Muscle layer of colon (tissue), 2 donors: ENCODE results near the gene TOMT.

ENCODE experiments used
- H3K27ac ChIP-seq: one replicate; pipeline ENCODE4 v1.7.0; 2013; ENCODE audit warnings: low read depth, mild to moderate bottlenecking, low read length, moderate library complexity
- H3K27me3 ChIP-seq, 2 donors: one replicate each; pipeline ENCODE4 v1.7.0; 2013; ENCODE audit warnings: low read length in 2 of 2, mild to moderate bottlenecking in 2 of 2; ENCODE audit not compliant: insufficient read depth in 2 of 2, control insufficient read depth in 1 of 2
- H3K36me3 ChIP-seq: one replicate; pipeline ENCODE4 v1.7.0; 2013; ENCODE audit warnings: mild to moderate bottlenecking, low read length; ENCODE audit not compliant: insufficient read depth
- H3K4me1 ChIP-seq: one replicate; pipeline ENCODE4 v1.7.0; 2013; ENCODE audit warnings: mild to moderate bottlenecking, low read length; ENCODE audit not compliant: insufficient read depth
- H3K4me3 ChIP-seq, 2 donors: one replicate each; pipeline ENCODE4 v1.7.0; 2013; ENCODE audit warnings: low read length in 2 of 2, low read depth in 1 of 2, mild to moderate bottlenecking in 1 of 2, moderate library complexity in 1 of 2
- H3K9ac ChIP-seq: one replicate; pipeline ENCODE4 v1.7.0; 2013; ENCODE audit warnings: low read length
- H3K9me3 ChIP-seq: one replicate; pipeline ENCODE4 v1.7.0; 2013; ENCODE audit warnings: mild to moderate bottlenecking, low read length
- donor health status: abdominal sarcoma.
- donor health status: Adenocarcinoma of cecum.

TOMT gene

GRCh38 chr11:72075756-72076155 lies 30.0 kb upstream of the TOMT start:
- peaks cover 22% of the 10 kb centered on the region for H3K4me1 ChIP-seq
- no peak overlapping the region for H3K4me3 ChIP-seq
- H3K9ac ChIP-seq, result no peak overlapping the region
- H3K27ac ChIP-seq, result no peak overlapping the region
- H3K9me3 ChIP-seq, result no peaks in the 10 kb centered on the region
- no peaks in the 10 kb centered on the region for H3K27me3 ChIP-seq
- H3K36me3 ChIP-seq, result no peaks in the 10 kb centered on the region

GRCh38 chr11:72078477-72078876 lies 27.2 kb upstream of the TOMT start:
- no peaks in the 10 kb centered on the region for H3K9me3 ChIP-seq
- H3K27me3 ChIP-seq, result no peaks in the 10 kb centered on the region
- no peak overlapping the region for H3K9ac ChIP-seq
- no peaks in the 10 kb centered on the region for H3K36me3 ChIP-seq
- H3K4me3 ChIP-seq, result no peak overlapping the region
- H3K4me1 ChIP-seq, result peaks cover 23% of the 10 kb centered on the region
- H3K27ac ChIP-seq, result peak overlapping the region; percentile 81

GRCh38 chr11:72079819-72080325 lies 25.9 kb upstream of the TOMT start:
- H3K4me3 ChIP-seq, result peak overlapping the region; percentile 74 to 80
- H3K9me3 ChIP-seq, result no peaks in the 10 kb centered on the region
- no peaks in the 10 kb centered on the region for H3K36me3 ChIP-seq
- H3K9ac ChIP-seq, result peak overlapping the region; percentile 50
- H3K27me3 ChIP-seq, result no peaks in the 10 kb centered on the region
- H3K27ac ChIP-seq, result peak overlapping the region; percentile 87
- H3K4me1 ChIP-seq, result peaks cover 23% of the 10 kb centered on the region

GRCh38 chr11:72080326-72081183 lies 25.2 kb upstream of the TOMT start, which contains the start of the genes LRRC51 and NUMA1:
TSS of gene LRRC51 (plus strand) at chr11:72080850. CDS start at chr11:72089084, 8,234 bp downstream.
TSS of gene NUMA1 (minus strand) at chr11:72080542. CDS start at chr11:72035943, 44,599 bp downstream.
- Histone ChIP-seq H3K27ac (peak within 1 kb of the TSS; percentile 87), H3K36me3 (no peaks in the 10 kb centered on the region), H3K9me3 (no peaks in the 10 kb centered on the region), H3K4me1 (peaks cover 23% of the 10 kb centered on the region), H3K27me3 (no peaks in the 10 kb centered on the region), H3K4me3 (peak within 1 kb of the TSS; percentile 74 to 80), H3K9ac (peak within 1 kb of the TSS; percentile 63)

- Histone ChIP-seq H3K27me3 (no peaks in the 10 kb centered on the region), H3K9ac (peak overlapping the region; percentile 63), H3K4me3 (peak overlapping the region; percentile 53 to 74), H3K27ac (peak overlapping the region; percentile 86), H3K9me3 (no peaks in the 10 kb centered on the region), H3K36me3 (no peaks in the 10 kb centered on the region), H3K4me1 (peaks cover 23% of the 10 kb centered on the region)
Measured at GRCh38 chr11:72081184-72081644, 24.5 kb upstream of the TOMT start.

- Histone ChIP-seq H3K9me3 (no peaks in the 10 kb centered on the region), H3K27ac (no peak overlapping the region), H3K27me3 (no peaks in the 10 kb centered on the region), H3K4me3 (no peak overlapping the region), H3K9ac (no peak overlapping the region), H3K4me1 (peaks cover 23% of the 10 kb centered on the region), H3K36me3 (no peaks in the 10 kb centered on the region)
Measured at GRCh38 chr11:72081821-72082453, 23.8 kb upstream of the TOMT start.

- Histone ChIP-seq H3K36me3 (peaks cover 7% of the 10 kb centered on the region), H3K4me3 (no peak overlapping the region), H3K9ac (no peak overlapping the region), H3K4me1 (peaks cover 21% of the 10 kb centered on the region), H3K27me3 (no peaks in the 10 kb centered on the region), H3K9me3 (no peaks in the 10 kb centered on the region), H3K27ac (no peak overlapping the region)
Measured at GRCh38 chr11:72083414-72083813, 22.3 kb upstream of the TOMT start.

GRCh38 chr11:72084076-72084475 lies 21.6 kb upstream of the TOMT start:
- Histone ChIP-seq H3K9ac (no peak overlapping the region), H3K27me3 (no peaks in the 10 kb centered on the region), H3K4me3 (no peak overlapping the region), H3K36me3 (peaks cover 7% of the 10 kb centered on the region), H3K4me1 (peaks cover 14% of the 10 kb centered on the region), H3K9me3 (no peaks in the 10 kb centered on the region), H3K27ac (no peak overlapping the region)

- no peak overlapping the region for H3K4me3 ChIP-seq
- H3K36me3 ChIP-seq, result peaks cover 7% of the 10 kb centered on the region
- H3K27me3 ChIP-seq, result no peaks in the 10 kb centered on the region
- no peak overlapping the region for H3K27ac ChIP-seq
- peaks cover 9% of the 10 kb centered on the region for H3K4me1 ChIP-seq
- H3K9ac ChIP-seq, result no peak overlapping the region
- H3K9me3 ChIP-seq, result no peaks in the 10 kb centered on the region
Measured at GRCh38 chr11:72084965-72085364, 20.8 kb upstream of the TOMT start.

- no peak overlapping the region for H3K9ac ChIP-seq
- peaks cover 7% of the 10 kb centered on the region for H3K36me3 ChIP-seq
- H3K27ac ChIP-seq, result no peak overlapping the region
- H3K27me3 ChIP-seq, result no peaks in the 10 kb centered on the region
- no peaks in the 10 kb centered on the region for H3K9me3 ChIP-seq
- H3K4me1 ChIP-seq, result peaks cover 10% of the 10 kb centered on the region
- no peak overlapping the region for H3K4me3 ChIP-seq
Measured at GRCh38 chr11:72085621-72086351, 19.9 kb upstream of the TOMT start.
